HepG2 (cell line): ENCODE data around the gene CFAP43. TPM values are rescaled to one million over a fixed set of nuclear protein-coding genes. Genes with fewer than 3 reads are reported as not detected.
A peak's percentile ranks its signal among the peaks of the same experiment; 100 is the strongest.

ENCODE experiments used
- CEBPB ChIP-seq: IDR thresholded peaks from 2 replicates; pipeline ENCODE4 v1.6.1; 2011; ENCODE audit warnings: low read depth, low read length, improper control_type of control experiment, borderline replicate concordance
- ETV6 ChIP-seq: sonication (generic); formaldehyde crosslinking; conservative IDR thresholded peaks from 2 replicates; pipeline ENCODE4 v1.4.0; 2020; ENCODE audit warnings: missing genetic modification reagents
- FIP1L1 ChIP-seq: fragments of 200-400 bp; formaldehyde crosslinking; IDR thresholded peaks from 2 replicates; pipeline ENCODE4 v1.6.1; 2018; ENCODE audit warnings: low read depth, mild to moderate bottlenecking, low read length, moderate library complexity, borderline replicate concordance; ENCODE audit not compliant: insufficient read depth
- HES4 ChIP-seq: sonication (generic); formaldehyde crosslinking; IDR thresholded peaks from 2 replicates; pipeline ENCODE4 v1.9.0; 2021; ENCODE audit warnings: mild to moderate bottlenecking, missing genetic modification reagents, borderline replicate concordance
- HNRNPH1 ChIP-seq: fragments of 200-400 bp; formaldehyde crosslinking; optimal IDR thresholded peaks from 2 replicates; pipeline ENCODE3; 2017; ENCODE audit warnings: mild to moderate bottlenecking, low read depth, low read length
- HNRNPL ChIP-seq: fragments of 200-400 bp; formaldehyde crosslinking; IDR thresholded peaks from 2 replicates; pipeline ENCODE4 v1.6.1; 2017; ENCODE audit warnings: mild to moderate bottlenecking, low read depth, low read length
- KDM2A ChIP-seq: sonication (generic); formaldehyde crosslinking; IDR thresholded peaks from 2 replicates; pipeline ENCODE4 v1.4.0; 2020; ENCODE audit warnings: low read depth, missing genetic modification reagents, borderline replicate concordance
- KDM6A ChIP-seq: IDR thresholded peaks from 2 replicates; pipeline ENCODE4 v1.6.1; 2016; ENCODE audit warnings: low read depth
- MAZ ChIP-seq, 2 experiments: sonication (generic) in 1 of 2; formaldehyde crosslinking in 1 of 2; IDR thresholded peaks; 2 replicates each; pipeline versions ENCODE4 v1.5.0 to v1.6.1; 2012 to 2020; ENCODE audit warnings: low read depth in 2 of 2, mild to moderate bottlenecking in 2 of 2, borderline replicate concordance in 1 of 2, improper control_type of control experiment in 1 of 2, low read length in 1 of 2, missing genetic modification reagents in 1 of 2, moderate library complexity in 1 of 2
- MXD4 ChIP-seq: IDR thresholded peaks from 2 replicates; pipeline ENCODE4 v1.6.1; 2016; ENCODE audit warnings: mild to moderate bottlenecking, missing biosample characterization, missing genetic modification reagents
- NCOA2 ChIP-seq: sonication (generic); formaldehyde crosslinking; IDR thresholded peaks from 2 replicates; pipeline ENCODE4 v1.8.0; 2022; ENCODE audit warnings: inconsistent platforms
- PRMT3 ChIP-seq: sonication (generic); formaldehyde crosslinking; IDR thresholded peaks from 2 replicates; pipeline ENCODE4 v1.8.1; 2022; ENCODE audit warnings: low read depth, mild to moderate bottlenecking, moderate library complexity, missing genetic modification reagents, borderline replicate concordance
- TCF7 ChIP-seq: sonication (generic); IDR thresholded peaks from 2 replicates; pipeline ENCODE4 v1.6.1; 2016; ENCODE audit warnings: antibody characterized with exemption, low read depth
- ZBTB42 ChIP-seq: sonication (generic); formaldehyde crosslinking; IDR thresholded peaks from 2 replicates; pipeline ENCODE4 v1.5.0; 2020; ENCODE audit warnings: mild to moderate bottlenecking, missing genetic modification reagents
- ZNF331 ChIP-seq: sonication (generic); formaldehyde crosslinking; IDR thresholded peaks from 2 replicates; pipeline ENCODE4 v1.4.0; 2020; ENCODE audit warnings: missing genetic modification reagents
- ZNF441 ChIP-seq: sonication (generic); formaldehyde crosslinking; IDR thresholded peaks from 2 replicates; pipeline ENCODE4 v1.7.0; 2021; ENCODE audit warnings: missing genetic modification reagents, borderline replicate concordance
- ZNF703 ChIP-seq: sonication (generic); formaldehyde crosslinking; IDR thresholded peaks from 2 replicates; pipeline ENCODE4 v1.5.1; 2020; ENCODE audit warnings: missing genetic modification reagents, mild to moderate bottlenecking, moderate library complexity, borderline replicate concordance
- ZNF709 ChIP-seq: sonication (generic); formaldehyde crosslinking; IDR thresholded peaks from 2 replicates; pipeline ENCODE4 v1.5.0; 2020; ENCODE audit warnings: mild to moderate bottlenecking, missing genetic modification reagents
- ZNF773 ChIP-seq: sonication (generic); formaldehyde crosslinking; IDR thresholded peaks from 2 replicates; pipeline ENCODE4 v1.4.0; 2020; ENCODE audit warnings: missing genetic modification reagents, borderline replicate concordance
- polyA plus RNA-seq, 8 experiments: library from polyadenylated mRNA; depleted of rRNA in 3 of 8; stranded (reverse) in 7 of 8; unstranded in 1 of 8; fragments of >200 nt; fragmentation: Illumina TruSeq in 4 of 8; extraction: Trizol in 4 of 8; gene quantifications; 2 replicates each; pipeline versions ENCODE4 v1.2.1 to v1.2.3, GENCODE V29; 2011 to 2016; ENCODE audit warnings: low read depth in 4 of 8, missing spikeins in 1 of 8, mixed read lengths in 1 of 8; ENCODE audit not compliant: insufficient read depth in 1 of 8
- total RNA-seq, 5 experiments: library from RNA; depleted of rRNA; stranded (reverse); fragments of >200 nt; fragmentation: Illumina TruSeq; extraction: Trizol; gene quantifications; 2 replicates each; pipeline ENCODE4 v1.2.3, GENCODE V29; 2016; ENCODE audit warnings: low read depth in 1 of 5
- TF ChIP-seq, protein P1 (sequence below): sonication (generic); formaldehyde crosslinking; IDR thresholded peaks from 2 replicates; pipeline ENCODE4 v1.4.0; 2020; ENCODE audit warnings: missing genetic modification reagents
- TF ChIP-seq, protein P2 (sequence below): sonication (generic); formaldehyde crosslinking; IDR thresholded peaks from 2 replicates; pipeline ENCODE4 v1.9.0; 2021; ENCODE audit warnings: missing genetic modification reagents, borderline replicate concordance
- TF ChIP-seq, protein P3 (sequence below): sonication (generic); formaldehyde crosslinking; IDR thresholded peaks from 2 replicates; pipeline ENCODE4 v1.4.0; 2020; ENCODE audit warnings: missing genetic modification reagents
- TF ChIP-seq, protein P4 (sequence below): sonication (generic); formaldehyde crosslinking; IDR thresholded peaks from 2 replicates; pipeline ENCODE4 v1.5.0; 2020; ENCODE audit warnings: missing genetic modification reagents

Gene CFAP43
- total and polyA plus RNA-seq, 2 of the 13 experiments (the other 11 are each of a cell fraction or from before 2014, with no cell fraction given): 0.24 to 0.38 TPM

DNA sequence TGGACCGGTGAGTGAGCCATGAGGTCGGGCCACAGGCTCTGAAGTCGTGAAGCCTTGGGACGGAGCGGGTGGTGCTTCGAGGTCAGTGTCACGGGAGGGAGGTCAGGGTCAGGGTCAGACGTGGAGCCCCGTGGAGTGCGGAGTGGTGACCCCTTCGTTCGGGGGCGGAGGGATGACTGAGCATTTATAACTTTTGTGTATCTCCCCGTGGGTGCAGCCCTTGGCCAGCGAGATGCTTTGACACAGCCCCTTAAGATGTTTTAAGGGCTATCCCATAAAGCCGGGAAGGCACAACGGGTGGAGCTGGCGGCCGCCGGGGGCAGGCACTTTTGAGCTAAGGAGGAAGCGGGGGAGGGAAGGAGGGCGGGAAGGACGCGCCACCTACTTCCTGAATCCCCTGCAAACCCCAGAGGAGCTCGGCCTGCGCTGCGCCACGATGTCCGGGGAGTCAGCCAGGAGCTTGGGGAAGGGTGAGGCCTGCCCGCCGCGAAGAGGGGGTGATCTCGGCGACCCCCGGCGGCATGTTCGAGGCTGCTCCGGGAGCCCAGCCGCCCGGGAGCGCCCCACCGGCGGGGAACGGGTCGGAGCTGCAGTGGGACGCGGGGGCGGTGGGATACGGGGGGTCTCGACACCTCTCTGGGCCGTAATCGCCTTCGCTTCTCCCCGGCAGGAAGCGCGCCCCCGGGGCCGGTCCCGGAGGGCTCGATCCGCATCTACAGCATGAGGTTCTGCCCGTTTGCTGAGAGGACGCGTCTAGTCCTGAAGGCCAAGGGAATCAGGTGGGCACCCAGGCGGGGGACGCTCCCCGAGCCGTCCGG, 22.5 kb upstream of the CFAP43 start, which contains the start of gene GSTO1 (continued):
- TF ChIP-seq, protein P1, sequence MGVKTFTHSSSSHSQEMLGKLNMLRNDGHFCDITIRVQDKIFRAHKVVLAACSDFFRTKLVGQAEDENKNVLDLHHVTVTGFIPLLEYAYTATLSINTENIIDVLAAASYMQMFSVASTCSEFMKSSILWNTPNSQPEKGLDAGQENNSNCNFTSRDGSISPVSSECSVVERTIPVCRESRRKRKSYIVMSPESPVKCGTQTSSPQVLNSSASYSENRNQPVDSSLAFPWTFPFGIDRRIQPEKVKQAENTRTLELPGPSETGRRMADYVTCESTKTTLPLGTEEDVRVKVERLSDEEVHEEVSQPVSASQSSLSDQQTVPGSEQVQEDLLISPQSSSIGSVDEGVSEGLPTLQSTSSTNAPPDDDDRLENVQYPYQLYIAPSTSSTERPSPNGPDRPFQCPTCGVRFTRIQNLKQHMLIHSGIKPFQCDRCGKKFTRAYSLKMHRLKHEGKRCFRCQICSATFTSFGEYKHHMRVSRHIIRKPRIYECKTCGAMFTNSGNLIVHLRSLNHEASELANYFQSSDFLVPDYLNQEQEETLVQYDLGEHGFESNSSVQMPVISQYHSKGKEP (CRISPR knock-in tag): no peak
- no peak for TF ChIP-seq TCF7
- TF ChIP-seq, protein P2, sequence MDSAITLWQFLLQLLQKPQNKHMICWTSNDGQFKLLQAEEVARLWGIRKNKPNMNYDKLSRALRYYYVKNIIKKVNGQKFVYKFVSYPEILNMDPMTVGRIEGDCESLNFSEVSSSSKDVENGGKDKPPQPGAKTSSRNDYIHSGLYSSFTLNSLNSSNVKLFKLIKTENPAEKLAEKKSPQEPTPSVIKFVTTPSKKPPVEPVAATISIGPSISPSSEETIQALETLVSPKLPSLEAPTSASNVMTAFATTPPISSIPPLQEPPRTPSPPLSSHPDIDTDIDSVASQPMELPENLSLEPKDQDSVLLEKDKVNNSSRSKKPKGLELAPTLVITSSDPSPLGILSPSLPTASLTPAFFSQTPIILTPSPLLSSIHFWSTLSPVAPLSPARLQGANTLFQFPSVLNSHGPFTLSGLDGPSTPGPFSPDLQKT (CRISPR knock-in tag): no peak
- 0 out of 2 replicates have a peak, but pooled peaks have one; percentile 12 for TF ChIP-seq NCOA2
- peak; percentile 75; the same call in 1 of the 2 replicates for TF ChIP-seq ZBTB42 (CRISPR knock-in tag)
- TF ChIP-seq ZNF331 (CRISPR knock-in tag): 0 out of 2 replicates have a peak, but pooled peaks have one; percentile 8
- peak; percentile 71; the same call in 1 of the 2 replicates for TF ChIP-seq ZNF709 (CRISPR knock-in tag)
- TF ChIP-seq PRMT3 (CRISPR knock-in tag): no peak
- peak; percentile 82 for TF ChIP-seq HES4 (CRISPR knock-in tag)
- TF ChIP-seq HNRNPL: 0 out of 2 replicates have a peak, but pooled peaks have one; percentile 27
- no peak for TF ChIP-seq FIP1L1
- 0 out of 2 replicates have a peak, but pooled peaks have one; percentile 56 for TF ChIP-seq ETV6 (CRISPR knock-in tag)
- TF ChIP-seq, protein P3, sequence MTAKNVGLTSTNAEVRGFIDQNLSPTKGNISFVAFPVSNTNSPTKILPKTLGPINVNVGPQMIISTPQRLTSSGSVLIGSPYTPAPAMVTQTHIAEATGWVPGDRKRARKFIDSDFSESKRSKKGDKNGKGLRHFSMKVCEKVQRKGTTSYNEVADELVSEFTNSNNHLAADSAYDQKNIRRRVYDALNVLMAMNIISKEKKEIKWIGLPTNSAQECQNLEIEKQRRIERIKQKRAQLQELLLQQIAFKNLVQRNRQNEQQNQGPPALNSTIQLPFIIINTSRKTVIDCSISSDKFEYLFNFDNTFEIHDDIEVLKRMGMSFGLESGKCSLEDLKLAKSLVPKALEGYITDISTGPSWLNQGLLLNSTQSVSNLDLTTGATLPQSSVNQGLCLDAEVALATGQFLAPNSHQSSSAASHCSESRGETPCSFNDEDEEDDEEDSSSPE (CRISPR knock-in tag): peak; percentile 56
- 0 out of 2 replicates have a peak, but pooled peaks have one; percentile 65 for TF ChIP-seq ZNF703 (CRISPR knock-in tag)
- no peak for TF ChIP-seq KDM6A
- peak; percentile 47; the same call in 1 of the 2 replicates for TF ChIP-seq ZNF441 (CRISPR knock-in tag)
- TF ChIP-seq MAZ (IDR thresholded peaks at IDR 0.05; ENCODE audit: borderline replicate concordance, low read depth, low read length): no peak
- peak; percentile 60 for TF ChIP-seq MAZ (CRISPR knock-in tag; IDR thresholded peaks at IDR 0.05; ENCODE audit: low read depth)
- TF ChIP-seq MXD4 (CRISPR knock-in tag): 0 out of 2 replicates have a peak, but pooled peaks have one; percentile 53
- 0 out of 2 replicates have a peak, but pooled peaks have one; percentile 31 for TF ChIP-seq ZNF773 (CRISPR knock-in tag)
- TF ChIP-seq KDM2A (CRISPR knock-in tag): peak; percentile 78
- TF ChIP-seq HNRNPH1: peak; percentile 53
- no peak for TF ChIP-seq CEBPB
- TF ChIP-seq, protein P4, sequence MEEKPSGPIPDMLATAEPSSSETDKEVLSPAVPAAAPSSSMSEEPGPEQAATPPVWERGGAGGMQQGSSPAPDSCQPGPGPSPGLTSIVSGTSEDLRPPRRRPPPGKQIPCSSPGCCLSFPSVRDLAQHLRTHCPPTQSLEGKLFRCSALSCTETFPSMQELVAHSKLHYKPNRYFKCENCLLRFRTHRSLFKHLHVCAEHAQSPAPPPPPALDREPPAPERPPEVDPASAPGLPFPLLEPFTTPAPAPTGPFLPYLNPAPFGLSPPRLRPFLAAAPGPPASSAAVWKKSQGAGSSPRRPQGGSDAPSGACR (CRISPR knock-in tag): no peak
